HG02870 (cell line): ENCODE data around the gene PPP1R37.

Experiments
- ATAC-seq: cut with Tn5 transposase; IDR thresholded peaks from one replicate; pipeline ENCODE4 v1.9.1; 2021; ENCODE audit warnings: mild to moderate bottlenecking, moderate library complexity; ENCODE audit not compliant: unreplicated experiment

The PPP1R37 gene

GRCh38 chr19:45186509-45187334 lies 93.7 kb downstream of the PPP1R37 start:
- no peak for ATAC-seq

GRCh38 chr19:45187421-45188100 lies 94.6 kb downstream of the PPP1R37 start:
- no peak for ATAC-seq

GRCh38 chr19:45189971-45190370 lies 97.0 kb downstream of the PPP1R37 start:
- ATAC-seq: no peak

GRCh38 chr19:45191375-45191774 lies 98.4 kb downstream of the PPP1R37 start:
- no peak for ATAC-seq

- no peak for ATAC-seq
Observed at GRCh38 chr19:45195764-45196163, 102.8 kb downstream of the PPP1R37 start.
